AG09309 (cell line): ENCODE data around the gene SMPX.

Experiments used
- DNase-seq: peaks from one replicate; pipeline ENCODE4 v3.0.0-alpha.2; 2010; ENCODE audit warnings: low read depth
- H3K4me3 ChIP-seq: 2 replicates; pipeline ENCODE4 v1.5.1; 2011; ENCODE audit warnings: mild to moderate bottlenecking, low read depth, low read length, moderate library complexity; ENCODE audit not compliant: control insufficient read depth
- CTCF ChIP-seq: IDR thresholded peaks from 2 replicates; pipeline ENCODE4 v1.5.1; 2011; ENCODE audit warnings: mild to moderate bottlenecking, low read depth, low read length, inconsistent platforms; ENCODE audit not compliant: insufficient read depth, control insufficient read depth; ENCODE audit errors: missing control alignments

SMPX gene

GRCh38 chrX:21723084-21723483 is 34.8 kb downstream of the SMPX start:
- H3K4me3 ChIP-seq: no peak overlapping the region
- no peak for DNase-seq
- TF ChIP-seq CTCF: no peak

- DNase-seq: no peak
- no peak overlapping the region for H3K4me3 ChIP-seq
- TF ChIP-seq CTCF: no peak
Observed at GRCh38 chrX:21721195-21721594, 36.7 kb downstream of the SMPX start.

GRCh38 chrX:21718575-21718974 is 39.3 kb downstream of the SMPX start:
- no peak for DNase-seq
- TF ChIP-seq CTCF: no peak

GRCh38 chrX:21717802-21718201 is 40.1 kb downstream of the SMPX start:
- no peak for TF ChIP-seq CTCF
- H3K4me3 ChIP-seq: no peak overlapping the region
- no peak for DNase-seq

More at GRCh38 chrX:21718575-21718974, 39.3 kb downstream of the SMPX start:
- no peak overlapping the region for H3K4me3 ChIP-seq

GRCh38 chrX:21715825-21716224 is 42.1 kb downstream of the SMPX start:
- no peak for DNase-seq
- H3K4me3 ChIP-seq: no peak overlapping the region
- no peak for TF ChIP-seq CTCF

- DNase-seq: no peak
- TF ChIP-seq CTCF: no peak
- no peak overlapping the region for H3K4me3 ChIP-seq
Observed at GRCh38 chrX:21715337-21715736, 42.6 kb downstream of the SMPX start.

GRCh38 chrX:21711848-21712197 is 46.1 kb downstream of the SMPX start:
- H3K4me3 ChIP-seq: no peak overlapping the region
- TF ChIP-seq CTCF: no peak

More at GRCh38 chrX:21711848-21712197, 46.1 kb downstream of the SMPX start:
- no peak for DNase-seq
